Lower leg skin (tissue), 3 donors: Measurements from ENCODE around the gene MRPL51.

Experiments
- POLR2A ChIP-seq, 2 donors: fragments of 450-650 bp; IDR thresholded peaks; one replicate each; pipeline ENCODE4 v1.6.1; 2016 to 2017; ENCODE audit warnings: antibody characterized with exemption in 2 of 2, mild to moderate bottlenecking in 1 of 2, moderate library complexity in 1 of 2
- TF ChIP-seq, protein P1 (sequence below), 3 donors: fragments of 450-650 bp; IDR thresholded peaks; one replicate each; pipeline ENCODE4 v1.5.1; 2016; ENCODE audit warnings: antibody characterized with exemption in 3 of 3, mild to moderate bottlenecking in 3 of 3, moderate library complexity in 2 of 3

DNA sequence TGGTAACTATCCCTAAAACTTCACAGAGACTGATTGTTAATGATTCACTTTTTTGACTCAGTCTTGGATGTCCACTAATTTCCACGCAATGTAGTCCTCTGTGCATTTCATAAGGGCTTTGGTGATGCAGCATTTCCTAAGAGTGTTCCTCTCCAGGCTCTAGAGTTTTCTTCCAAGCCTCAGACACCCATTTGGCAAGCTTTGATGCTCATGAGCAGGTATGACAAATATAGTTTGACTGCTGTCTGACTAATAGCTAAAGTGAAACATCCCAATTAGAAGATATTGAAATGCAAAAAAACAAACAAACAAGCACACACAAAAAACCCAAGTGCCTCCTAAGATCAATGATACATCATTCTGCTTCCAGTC lies 21.1 kb downstream of the MRPL51 start:
- TF ChIP-seq, protein P1, sequence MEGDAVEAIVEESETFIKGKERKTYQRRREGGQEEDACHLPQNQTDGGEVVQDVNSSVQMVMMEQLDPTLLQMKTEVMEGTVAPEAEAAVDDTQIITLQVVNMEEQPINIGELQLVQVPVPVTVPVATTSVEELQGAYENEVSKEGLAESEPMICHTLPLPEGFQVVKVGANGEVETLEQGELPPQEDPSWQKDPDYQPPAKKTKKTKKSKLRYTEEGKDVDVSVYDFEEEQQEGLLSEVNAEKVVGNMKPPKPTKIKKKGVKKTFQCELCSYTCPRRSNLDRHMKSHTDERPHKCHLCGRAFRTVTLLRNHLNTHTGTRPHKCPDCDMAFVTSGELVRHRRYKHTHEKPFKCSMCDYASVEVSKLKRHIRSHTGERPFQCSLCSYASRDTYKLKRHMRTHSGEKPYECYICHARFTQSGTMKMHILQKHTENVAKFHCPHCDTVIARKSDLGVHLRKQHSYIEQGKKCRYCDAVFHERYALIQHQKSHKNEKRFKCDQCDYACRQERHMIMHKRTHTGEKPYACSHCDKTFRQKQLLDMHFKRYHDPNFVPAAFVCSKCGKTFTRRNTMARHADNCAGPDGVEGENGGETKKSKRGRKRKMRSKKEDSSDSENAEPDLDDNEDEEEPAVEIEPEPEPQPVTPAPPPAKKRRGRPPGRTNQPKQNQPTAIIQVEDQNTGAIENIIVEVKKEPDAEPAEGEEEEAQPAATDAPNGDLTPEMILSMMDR (IDR thresholded peaks at IDR 0.05), result no peak
- no peak for TF ChIP-seq POLR2A (IDR thresholded peaks at IDR 0.05)
